HepG2 (cell line): ENCODE results near the gene WWC2. TPM values are rescaled to one million over a fixed set of nuclear protein-coding genes. Genes with fewer than 3 reads are reported as not detected.

Experiments used
- AGO1 ChIP-seq: fragments of 200-400 bp; formaldehyde crosslinking; IDR thresholded peaks from 2 replicates; pipeline ENCODE4 v1.6.1; 2017; ENCODE audit warnings: mild to moderate bottlenecking, low read depth, low read length, moderate library complexity; ENCODE audit not compliant: poor library complexity, severe bottlenecking
- CBX5 ChIP-seq: sonication (generic); formaldehyde crosslinking; IDR thresholded peaks from 2 replicates; pipeline ENCODE4 v1.4.0; 2020; ENCODE audit warnings: missing genetic modification reagents, borderline replicate concordance
- HDAC1 ChIP-seq: sonication (generic); formaldehyde crosslinking; IDR thresholded peaks from 2 replicates; pipeline ENCODE4 v1.5.1; 2020; ENCODE audit warnings: mild to moderate bottlenecking, missing genetic modification reagents
- HNF4A ChIP-seq: sonication (generic); formaldehyde crosslinking; IDR thresholded peaks from 2 replicates; pipeline ENCODE4 v1.4.0; 2020; ENCODE audit warnings: missing genetic modification reagents
- MTA1 ChIP-seq: sonication (generic); formaldehyde crosslinking; IDR thresholded peaks from 2 replicates; pipeline ENCODE4 v1.4.0; 2020; ENCODE audit warnings: missing genetic modification reagents, mild to moderate bottlenecking, borderline replicate concordance
- NRL ChIP-seq: sonication (generic); formaldehyde crosslinking; IDR thresholded peaks from 2 replicates; pipeline ENCODE4 v1.5.0; 2020; ENCODE audit warnings: missing genetic modification reagents, mild to moderate bottlenecking, moderate library complexity, borderline replicate concordance
- PAX8 ChIP-seq: sonication (generic); formaldehyde crosslinking; IDR thresholded peaks from 2 replicates; pipeline ENCODE4 v1.8.0; 2022; ENCODE audit warnings: mild to moderate bottlenecking, missing genetic modification reagents, borderline replicate concordance
- SIX1 ChIP-seq: sonication (generic); formaldehyde crosslinking; IDR thresholded peaks from 2 replicates; pipeline ENCODE4 v1.4.0; 2020; ENCODE audit warnings: missing genetic modification reagents, borderline replicate concordance
- SRY ChIP-seq: sonication (generic); formaldehyde crosslinking; IDR thresholded peaks from 2 replicates; pipeline ENCODE4 v1.8.0; 2022; ENCODE audit warnings: mild to moderate bottlenecking, missing genetic modification reagents
- ZNF253 ChIP-seq: sonication (generic); formaldehyde crosslinking; IDR thresholded peaks from 2 replicates; pipeline ENCODE4 v1.8.0; 2022; ENCODE audit warnings: mild to moderate bottlenecking, missing genetic modification reagents, borderline replicate concordance
- ZNF281 ChIP-seq: sonication (generic); formaldehyde crosslinking; IDR thresholded peaks from 2 replicates; pipeline ENCODE4 v1.4.0; 2020; ENCODE audit warnings: missing genetic modification reagents, borderline replicate concordance
- ZNF354B ChIP-seq: sonication (generic); formaldehyde crosslinking; IDR thresholded peaks from 2 replicates; pipeline ENCODE4 v1.8.0; 2022; ENCODE audit warnings: mild to moderate bottlenecking, missing genetic modification reagents
- ZNF546 ChIP-seq: sonication (generic); formaldehyde crosslinking; conservative IDR thresholded peaks from 2 replicates; pipeline ENCODE4 v1.8.1; 2023; ENCODE audit warnings: mild to moderate bottlenecking, missing genetic modification reagents
- ZNF567 ChIP-seq: sonication (generic); formaldehyde crosslinking; IDR thresholded peaks from 2 replicates; pipeline ENCODE4 v1.8.1; 2023; ENCODE audit warnings: mild to moderate bottlenecking, missing genetic modification reagents, borderline replicate concordance
- ZNF619 ChIP-seq: sonication (generic); formaldehyde crosslinking; IDR thresholded peaks from 2 replicates; pipeline ENCODE4 v1.4.0; 2020; ENCODE audit warnings: mild to moderate bottlenecking, missing genetic modification reagents
- ZNF773 ChIP-seq: sonication (generic); formaldehyde crosslinking; IDR thresholded peaks from 2 replicates; pipeline ENCODE4 v1.4.0; 2020; ENCODE audit warnings: missing genetic modification reagents, borderline replicate concordance
- polyA plus RNA-seq, 8 experiments: library from polyadenylated mRNA; depleted of rRNA in 3 of 8; stranded (reverse) in 7 of 8; unstranded in 1 of 8; fragments of >200 nt; fragmentation: Illumina TruSeq in 4 of 8; extraction: Trizol in 4 of 8; gene quantifications; 2 replicates each; pipeline versions ENCODE4 v1.2.1 to v1.2.3, GENCODE V29; 2011 to 2016; ENCODE audit warnings: low read depth in 4 of 8, missing spikeins in 1 of 8, mixed read lengths in 1 of 8; ENCODE audit not compliant: insufficient read depth in 1 of 8
- total RNA-seq, 5 experiments: library from RNA; depleted of rRNA; stranded (reverse); fragments of >200 nt; fragmentation: Illumina TruSeq; extraction: Trizol; gene quantifications; 2 replicates each; pipeline ENCODE4 v1.2.3, GENCODE V29; 2016; ENCODE audit warnings: low read depth in 1 of 5
- TF ChIP-seq, protein P1 (sequence below): IDR thresholded peaks from 2 replicates; pipeline ENCODE4 v1.6.1; 2018; ENCODE audit warnings: missing genetic modification reagents
- TF ChIP-seq, protein P2 (sequence below): sonication (generic); formaldehyde crosslinking; IDR thresholded peaks from 2 replicates; pipeline ENCODE4 v1.5.0; 2020; ENCODE audit warnings: mild to moderate bottlenecking, missing genetic modification reagents
- TF ChIP-seq, protein P3 (sequence below): IDR thresholded peaks from 2 replicates; pipeline ENCODE4 v1.6.1; 2012; ENCODE audit warnings: inconsistent platforms
- TF ChIP-seq, protein P4 (sequence below): sonication (generic); formaldehyde crosslinking; IDR thresholded peaks from 2 replicates; pipeline ENCODE4 v1.4.0; 2020; ENCODE audit warnings: missing genetic modification reagents, mild to moderate bottlenecking, borderline replicate concordance

The WWC2 gene
- total and polyA plus RNA-seq, 2 of the 13 experiments (the other 11 are each of a cell fraction or from before 2014, with no cell fraction given), result 40.0 to 50.1 TPM

DNA sequence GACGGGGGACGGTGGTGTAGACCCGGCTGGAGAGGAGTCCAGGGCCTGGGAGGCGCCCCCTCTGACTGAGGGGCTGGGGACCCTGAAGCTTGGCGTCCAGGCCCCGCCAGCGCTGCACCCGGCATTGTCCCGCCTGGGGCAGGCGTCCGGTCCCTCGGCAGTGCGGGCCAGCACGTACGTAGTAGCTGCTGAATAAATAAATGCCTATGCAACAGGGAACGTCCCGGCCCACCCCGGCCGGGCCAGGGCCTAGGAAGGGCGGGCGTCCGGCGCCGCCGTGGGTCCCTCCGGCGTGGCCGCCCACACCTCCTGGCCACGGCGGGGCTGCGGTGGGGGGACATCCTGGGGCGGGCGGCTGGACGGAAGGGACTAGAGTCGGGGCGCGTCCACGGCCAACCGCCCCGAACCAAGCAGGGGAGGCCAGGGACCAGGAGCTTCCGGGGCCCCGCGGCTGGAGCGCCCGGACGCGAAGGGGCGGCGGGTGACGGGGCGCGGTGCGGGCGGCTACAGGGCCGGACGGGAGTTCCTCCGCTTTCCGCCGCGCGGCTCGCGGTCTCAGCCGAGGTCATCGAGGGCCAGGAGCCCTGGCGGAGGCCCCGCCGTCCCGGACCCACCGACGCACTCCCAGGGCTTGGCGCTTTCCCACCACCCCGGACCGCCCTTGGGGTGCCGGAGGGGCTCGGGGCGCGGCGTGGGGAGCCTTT, 886 bp upstream of the WWC2 start (continued):
- peak; percentile 87; the same call in 1 of the 2 replicates for TF ChIP-seq SRY
- TF ChIP-seq ZNF619 (CRISPR knock-in tag), result no peak
- TF ChIP-seq ZNF773 (CRISPR knock-in tag), result no peak
- no peak for TF ChIP-seq ZNF253 (CRISPR knock-in tag)
- 0 out of 2 replicates have a peak, but pooled peaks have one; percentile 8 for TF ChIP-seq HNF4A (CRISPR knock-in tag)
- TF ChIP-seq MTA1 (CRISPR knock-in tag), result 0 out of 2 replicates have a peak, but pooled peaks have one; percentile 10
- TF ChIP-seq PAX8 (CRISPR knock-in tag), result 0 out of 2 replicates have a peak, but pooled peaks have one; percentile 29
- no peak for TF ChIP-seq CBX5 (CRISPR knock-in tag)
- peak; percentile 79; the same call in 1 of the 2 replicates for TF ChIP-seq ZNF546 (CRISPR knock-in tag)
- no peak for TF ChIP-seq ZNF281 (CRISPR knock-in tag)
- TF ChIP-seq, protein P1, sequence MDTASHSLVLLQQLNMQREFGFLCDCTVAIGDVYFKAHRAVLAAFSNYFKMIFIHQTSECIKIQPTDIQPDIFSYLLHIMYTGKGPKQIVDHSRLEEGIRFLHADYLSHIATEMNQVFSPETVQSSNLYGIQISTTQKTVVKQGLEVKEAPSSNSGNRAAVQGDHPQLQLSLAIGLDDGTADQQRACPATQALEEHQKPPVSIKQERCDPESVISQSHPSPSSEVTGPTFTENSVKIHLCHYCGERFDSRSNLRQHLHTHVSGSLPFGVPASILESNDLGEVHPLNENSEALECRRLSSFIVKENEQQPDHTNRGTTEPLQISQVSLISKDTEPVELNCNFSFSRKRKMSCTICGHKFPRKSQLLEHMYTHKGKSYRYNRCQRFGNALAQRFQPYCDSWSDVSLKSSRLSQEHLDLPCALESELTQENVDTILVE (CRISPR knock-in tag), result peak; percentile 1; the same call in 1 of the 2 replicates
- TF ChIP-seq NRL (CRISPR knock-in tag), result peak; percentile 88
- TF ChIP-seq HDAC1 (CRISPR knock-in tag), result peak; percentile 55
- TF ChIP-seq ZNF354B, result no peak
- TF ChIP-seq SIX1 (CRISPR knock-in tag), result no peak; the same call in 1 of the 2 replicates
- TF ChIP-seq AGO1, result no peak
- TF ChIP-seq, protein P2, sequence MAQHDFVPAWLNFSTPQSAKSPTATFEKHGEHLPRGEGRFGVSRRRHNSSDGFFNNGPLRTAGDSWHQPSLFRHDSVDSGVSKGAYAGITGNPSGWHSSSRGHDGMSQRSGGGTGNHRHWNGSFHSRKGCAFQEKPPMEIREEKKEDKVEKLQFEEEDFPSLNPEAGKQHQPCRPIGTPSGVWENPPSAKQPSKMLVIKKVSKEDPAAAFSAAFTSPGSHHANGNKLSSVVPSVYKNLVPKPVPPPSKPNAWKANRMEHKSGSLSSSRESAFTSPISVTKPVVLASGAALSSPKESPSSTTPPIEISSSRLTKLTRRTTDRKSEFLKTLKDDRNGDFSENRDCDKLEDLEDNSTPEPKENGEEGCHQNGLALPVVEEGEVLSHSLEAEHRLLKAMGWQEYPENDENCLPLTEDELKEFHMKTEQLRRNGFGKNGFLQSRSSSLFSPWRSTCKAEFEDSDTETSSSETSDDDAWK (CRISPR knock-in tag), result no peak
- TF ChIP-seq, protein P3, sequence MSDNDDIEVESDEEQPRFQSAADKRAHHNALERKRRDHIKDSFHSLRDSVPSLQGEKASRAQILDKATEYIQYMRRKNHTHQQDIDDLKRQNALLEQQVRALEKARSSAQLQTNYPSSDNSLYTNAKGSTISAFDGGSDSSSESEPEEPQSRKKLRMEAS, result peak; percentile 77
- TF ChIP-seq, protein P4, sequence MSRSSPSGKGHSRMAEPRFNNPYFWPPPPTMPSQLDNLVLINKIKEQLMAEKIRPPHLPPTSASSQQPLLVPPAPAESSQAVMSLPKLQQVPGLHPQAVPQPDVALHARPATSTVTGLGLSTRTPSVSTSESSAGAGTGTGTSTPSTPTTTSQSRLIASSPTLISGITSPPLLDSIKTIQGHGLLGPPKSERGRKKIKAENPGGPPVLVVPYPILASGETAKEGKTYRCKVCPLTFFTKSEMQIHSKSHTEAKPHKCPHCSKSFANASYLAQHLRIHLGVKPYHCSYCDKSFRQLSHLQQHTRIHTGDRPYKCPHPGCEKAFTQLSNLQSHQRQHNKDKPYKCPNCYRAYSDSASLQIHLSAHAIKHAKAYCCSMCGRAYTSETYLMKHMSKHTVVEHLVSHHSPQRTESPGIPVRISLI (CRISPR knock-in tag), result 0 out of 2 replicates have a peak, but pooled peaks have one; percentile 36
- 0 out of 2 replicates have a peak, but pooled peaks have one; percentile 75 for TF ChIP-seq ZNF567
